Esophagus squamous epithelium (tissue), 4 donors: ENCODE data around the gene ERC2.

Experiments
- CTCF ChIP-seq, 6 experiments: fragments of 450-650 bp in 4 of 6; fragments of 200-600 bp in 2 of 6; sonication (generic) in 2 of 6; IDR thresholded peaks; one replicate each; pipeline ENCODE4 v1.5.1; 2016 to 2019; ENCODE audit warnings: antibody characterized with exemption in 6 of 6, mild to moderate bottlenecking in 4 of 6, moderate library complexity in 4 of 6
- POLR2A ChIP-seq, 4 donors: fragments of 450-650 bp; IDR thresholded peaks; one replicate each; pipeline ENCODE4 v1.6.1; 2017; ENCODE audit warnings: antibody characterized with exemption in 4 of 4, mild to moderate bottlenecking in 4 of 4, moderate library complexity in 3 of 4

DNA sequence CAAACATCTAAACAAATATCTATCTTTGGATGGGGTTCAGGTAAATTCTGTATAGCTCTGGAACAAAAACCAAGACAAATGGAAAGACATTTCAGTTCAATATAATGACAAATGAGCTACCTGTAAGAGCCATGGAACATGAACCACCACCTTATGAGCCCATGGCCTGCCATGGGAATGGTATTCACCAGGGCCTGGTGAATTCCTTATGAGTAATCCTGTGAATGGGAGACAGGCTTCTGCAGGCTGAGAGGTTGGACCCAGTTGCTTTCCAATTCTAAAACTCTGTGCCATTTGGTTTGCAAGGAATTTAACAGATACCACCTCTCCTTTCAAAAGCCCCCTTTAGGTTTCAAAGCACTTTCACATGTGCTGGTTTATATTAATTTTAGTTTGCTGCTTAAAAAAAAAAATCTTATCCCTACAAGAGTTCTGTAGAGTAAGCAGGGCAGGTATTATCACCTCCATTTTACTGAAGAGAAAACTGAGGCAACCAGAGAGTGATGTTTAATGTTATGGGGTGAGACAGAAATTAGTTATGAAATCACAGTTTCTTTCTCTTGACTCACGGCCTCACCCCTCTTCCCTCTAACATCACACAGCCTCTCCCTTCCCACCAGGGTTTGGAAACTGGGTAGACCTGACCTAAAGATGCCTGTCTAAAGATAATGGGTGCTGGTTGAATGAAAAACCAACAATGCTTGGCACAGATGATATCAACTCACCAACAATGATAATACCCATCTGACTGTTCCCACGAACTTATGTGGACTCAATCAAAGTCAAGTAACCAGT is 583.6 kb downstream of the ERC2 start:
- TF ChIP-seq CTCF (IDR thresholded peaks at IDR 0.05): no peak
- TF ChIP-seq POLR2A (IDR thresholded peaks at IDR 0.05): no peak
